LNCAP (cell line): ENCODE measurements around the gene SLC39A13.

Experiments
- TF ChIP-seq, protein P1 (sequence below): fragments of 450-650 bp; IDR thresholded peaks from 2 replicates; pipeline ENCODE4 v1.5.1; 2017; ENCODE audit warnings: mild to moderate bottlenecking

Gene SLC39A13

DNA sequence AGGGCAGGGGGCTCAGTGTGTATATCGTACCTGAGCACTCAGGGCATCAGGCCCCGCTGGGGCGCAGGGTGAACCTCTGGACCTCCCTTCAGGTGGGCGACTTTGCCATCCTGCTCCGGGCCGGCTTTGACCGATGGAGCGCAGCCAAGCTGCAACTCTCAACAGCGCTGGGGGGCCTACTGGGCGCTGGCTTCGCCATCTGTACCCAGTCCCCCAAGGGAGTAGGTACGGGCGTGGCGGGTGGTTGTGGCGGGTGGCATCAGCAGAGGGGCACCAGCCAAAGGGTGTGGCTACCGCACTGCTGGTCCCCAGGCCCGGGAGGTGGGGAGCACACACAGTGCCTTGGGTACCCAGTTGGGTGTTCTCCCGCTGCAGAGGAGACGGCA is 6.3 kb downstream of the SLC39A13 start:
- TF ChIP-seq, protein P1, sequence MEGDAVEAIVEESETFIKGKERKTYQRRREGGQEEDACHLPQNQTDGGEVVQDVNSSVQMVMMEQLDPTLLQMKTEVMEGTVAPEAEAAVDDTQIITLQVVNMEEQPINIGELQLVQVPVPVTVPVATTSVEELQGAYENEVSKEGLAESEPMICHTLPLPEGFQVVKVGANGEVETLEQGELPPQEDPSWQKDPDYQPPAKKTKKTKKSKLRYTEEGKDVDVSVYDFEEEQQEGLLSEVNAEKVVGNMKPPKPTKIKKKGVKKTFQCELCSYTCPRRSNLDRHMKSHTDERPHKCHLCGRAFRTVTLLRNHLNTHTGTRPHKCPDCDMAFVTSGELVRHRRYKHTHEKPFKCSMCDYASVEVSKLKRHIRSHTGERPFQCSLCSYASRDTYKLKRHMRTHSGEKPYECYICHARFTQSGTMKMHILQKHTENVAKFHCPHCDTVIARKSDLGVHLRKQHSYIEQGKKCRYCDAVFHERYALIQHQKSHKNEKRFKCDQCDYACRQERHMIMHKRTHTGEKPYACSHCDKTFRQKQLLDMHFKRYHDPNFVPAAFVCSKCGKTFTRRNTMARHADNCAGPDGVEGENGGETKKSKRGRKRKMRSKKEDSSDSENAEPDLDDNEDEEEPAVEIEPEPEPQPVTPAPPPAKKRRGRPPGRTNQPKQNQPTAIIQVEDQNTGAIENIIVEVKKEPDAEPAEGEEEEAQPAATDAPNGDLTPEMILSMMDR: no peak

DNA sequence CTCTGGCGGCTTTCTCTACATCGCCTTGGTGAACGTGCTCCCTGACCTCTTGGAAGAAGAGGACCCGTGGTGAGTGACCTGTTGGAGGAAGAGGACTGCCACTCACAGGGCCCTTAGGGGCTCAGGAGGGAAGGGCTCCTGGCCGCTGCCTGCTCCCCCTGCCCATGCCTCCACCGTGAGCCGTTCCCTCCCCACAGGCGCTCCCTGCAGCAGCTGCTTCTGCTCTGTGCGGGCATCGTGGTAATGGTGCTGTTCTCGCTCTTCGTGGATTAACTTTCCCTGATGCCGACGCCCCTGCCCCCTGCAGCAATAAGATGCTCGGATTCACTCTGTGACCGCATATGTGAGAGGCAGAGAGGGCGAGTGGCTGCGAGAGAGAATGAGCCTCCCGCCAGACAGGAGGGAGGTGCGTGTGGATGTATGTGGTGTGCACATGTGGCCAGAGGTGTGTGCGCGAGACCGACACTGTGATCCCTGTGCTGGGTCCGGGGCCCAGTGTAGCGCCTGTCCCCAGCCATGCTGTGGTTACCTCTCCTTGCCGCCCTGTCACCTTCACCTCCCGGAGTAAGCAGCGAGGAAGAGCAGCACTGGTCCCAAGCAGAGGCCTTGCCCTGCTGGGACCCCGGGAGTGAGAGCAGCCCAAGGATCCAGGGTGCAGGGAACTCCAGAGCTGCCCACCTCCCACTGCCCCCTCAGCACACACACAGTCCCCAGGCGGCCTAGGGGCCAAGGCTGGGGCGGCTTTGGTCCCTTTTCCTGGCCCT is 6.9 kb downstream of the SLC39A13 start:
- TF ChIP-seq, protein P1: no peak

DNA sequence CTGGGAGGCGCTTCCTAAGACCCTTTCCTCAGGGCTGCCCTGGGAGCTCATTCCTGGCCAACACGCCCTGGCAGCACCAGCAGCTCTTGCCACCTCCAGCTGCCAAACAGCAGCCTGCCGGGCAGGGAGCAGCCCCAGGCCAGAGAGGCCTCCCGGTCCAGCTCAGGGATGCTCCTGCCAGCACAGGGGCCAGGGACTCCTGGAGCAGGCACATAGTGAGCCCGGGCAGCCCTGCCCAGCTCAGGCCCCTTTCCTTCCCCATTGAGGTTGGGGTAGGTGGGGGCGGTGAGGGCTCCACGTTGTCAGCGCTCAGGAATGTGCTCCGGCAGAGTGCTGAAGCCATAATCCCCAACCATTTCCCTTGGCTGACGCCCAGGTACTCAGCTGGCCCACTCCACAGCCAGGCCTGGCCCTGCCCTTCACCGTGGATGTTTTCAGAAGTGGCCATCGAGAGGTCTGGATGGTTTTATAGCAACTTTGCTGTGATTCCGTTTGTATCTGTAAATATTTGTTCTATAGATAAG is 7.6 kb downstream of the SLC39A13 start:
- TF ChIP-seq, protein P1: no peak

DNA sequence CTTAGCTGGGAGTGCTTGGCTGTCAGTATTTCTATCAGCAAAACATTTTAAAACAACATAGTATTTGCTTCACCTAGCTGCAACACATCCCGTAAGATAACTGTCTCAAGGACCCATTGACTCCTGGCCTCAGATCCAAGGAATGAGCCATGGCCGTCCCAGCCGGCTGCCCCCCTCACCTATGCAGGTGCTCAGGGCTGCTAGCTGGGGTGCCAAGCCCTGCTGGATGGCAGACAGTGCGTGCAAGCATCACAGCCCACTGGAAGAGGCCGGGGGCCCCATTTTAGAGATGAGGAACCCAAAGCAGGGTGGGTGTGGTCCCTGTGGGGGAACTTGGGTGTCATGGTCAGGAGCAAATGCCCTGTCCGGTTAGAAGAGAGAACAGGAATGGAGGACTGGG is 9.3 kb downstream of the SLC39A13 start:
- TF ChIP-seq, protein P1: no peak

DNA sequence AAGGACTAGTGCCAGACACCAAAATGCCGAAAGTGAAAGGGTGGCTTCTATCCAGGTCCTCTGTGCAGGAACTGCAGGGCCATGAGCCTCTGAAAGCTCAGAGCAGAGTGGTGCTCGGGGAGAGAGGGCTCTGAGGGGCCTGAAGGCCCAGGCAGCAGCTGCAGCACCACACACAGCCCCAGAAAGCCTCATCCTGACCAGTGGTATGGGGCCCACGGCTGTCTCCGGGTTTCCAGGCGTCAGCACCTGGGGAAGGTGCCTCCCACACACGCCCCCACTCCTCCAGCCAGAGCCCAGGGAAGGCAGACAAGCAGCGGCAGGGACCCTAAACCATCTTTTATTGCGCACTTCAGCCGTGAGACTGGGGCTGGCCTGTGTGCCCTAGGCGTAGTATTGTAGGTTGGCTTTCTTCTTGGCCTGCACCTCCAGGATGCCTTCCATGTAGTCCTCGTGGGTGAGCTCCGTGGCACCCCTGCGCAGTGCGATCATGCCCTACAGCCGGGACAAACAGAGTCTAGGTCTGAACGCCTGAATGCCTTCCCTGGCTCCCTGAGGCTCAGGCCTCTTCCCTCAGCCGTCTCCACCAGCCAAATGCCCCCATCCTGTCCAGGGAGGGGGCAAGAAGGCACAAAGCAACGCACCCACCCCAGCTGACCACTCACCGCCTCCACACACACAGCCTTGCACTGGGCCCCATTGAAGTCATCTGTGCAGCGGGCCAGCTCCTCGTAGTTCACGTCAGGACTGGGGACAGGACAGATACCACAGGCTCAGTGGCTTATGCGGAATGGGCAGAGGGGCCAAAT is 10.3 kb downstream of the SLC39A13 start:
- TF ChIP-seq, protein P1: no peak

DNA sequence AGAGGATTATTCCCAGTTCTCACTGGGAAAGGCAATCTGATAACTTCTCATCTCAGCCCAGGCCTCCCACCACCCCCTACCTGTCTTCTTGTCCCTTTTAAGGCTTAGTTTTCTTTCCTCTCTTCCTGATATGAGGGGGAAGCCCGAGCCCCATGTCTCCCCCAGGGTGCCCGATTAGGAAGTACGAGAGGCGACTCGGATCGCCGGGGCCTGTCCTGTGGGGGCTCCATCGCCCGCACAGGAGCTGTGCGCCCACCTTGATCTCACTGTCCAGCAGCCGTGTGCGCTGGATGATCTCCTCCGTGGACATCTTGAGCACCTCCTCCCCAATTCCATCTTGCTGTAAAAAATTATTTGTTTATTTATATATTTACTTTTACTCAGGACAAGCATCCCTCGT is 17.2 kb downstream of the SLC39A13 start:
- TF ChIP-seq, protein P1: no peak

DNA sequence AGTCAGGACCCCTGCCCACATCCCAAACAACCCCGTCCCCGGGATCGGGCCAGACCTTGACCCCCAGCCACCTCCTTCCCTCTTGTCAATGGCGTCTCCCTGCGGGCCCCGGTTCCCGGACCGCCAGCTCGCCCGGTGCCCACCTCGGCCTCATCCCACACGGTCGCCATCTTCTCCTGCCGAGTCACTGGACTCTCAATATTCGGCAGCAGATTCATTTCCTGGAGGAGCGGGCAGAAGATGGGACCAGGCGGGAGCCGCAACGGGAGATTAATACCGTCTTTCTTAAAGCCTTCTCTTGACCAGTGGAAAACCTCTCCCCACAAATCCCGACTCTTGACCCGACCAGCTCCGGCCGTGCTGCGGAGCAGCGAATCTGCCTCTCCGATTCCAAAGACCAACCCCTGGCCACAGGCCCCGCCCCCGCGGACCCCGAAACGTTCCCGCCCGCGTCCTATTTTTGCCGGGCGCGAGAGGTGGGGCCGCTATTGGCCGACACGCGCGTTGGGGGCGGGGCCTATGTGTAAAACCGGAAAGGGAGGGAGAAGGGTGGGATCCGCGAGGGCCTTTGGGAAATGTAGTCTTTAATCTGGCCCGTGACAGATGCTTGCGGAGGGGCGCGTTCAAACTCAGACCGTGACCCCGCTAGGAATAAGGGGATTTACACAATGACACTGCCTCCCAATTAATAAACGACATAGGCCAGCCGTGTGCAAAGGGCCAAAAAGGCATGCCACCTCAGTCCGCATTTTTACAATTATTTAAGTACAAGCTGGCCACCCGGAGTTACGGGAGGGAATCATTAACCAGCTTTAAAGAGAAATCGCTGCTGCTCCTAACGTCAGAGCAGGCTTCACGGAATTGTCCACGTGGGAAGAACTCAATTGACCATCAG is 17.9 kb downstream of the SLC39A13 start, which contains the start of gene PSMC3:
Gene PSMC3, minus strand, starts transcription at position 378 of the 895 bp plus-strand sequence. Its CDS starts 160 bp downstream, at position 218.
- TF ChIP-seq, protein P1: no peak
